Trophoblast cell (in vitro differentiated cells and primary cell): ENCODE measurements around the gene PLXNA1.

Source experiments
- DNase-seq, 2 donors: peaks; one replicate each; pipeline ENCODE4 v3.0.0-alpha.2; 2016
- H2AFZ ChIP-seq: 2 replicates; pipeline ENCODE4 v1.6.1; 2013; ENCODE audit warnings: low read length, moderate library complexity, mild to moderate bottlenecking; ENCODE audit not compliant: insufficient read depth, poor library complexity
- H2AK5ac ChIP-seq: 2 replicates; pipeline ENCODE4 v1.6.1; 2013; ENCODE audit warnings: mild to moderate bottlenecking, low read length
- H2BK120ac ChIP-seq: 2 replicates; pipeline ENCODE4 v1.6.1; 2013; ENCODE audit warnings: low read length, mild to moderate bottlenecking, moderate library complexity; ENCODE audit not compliant: insufficient read depth, poor library complexity
- H2BK12ac ChIP-seq: 2 replicates; pipeline ENCODE4 v1.6.1; 2013; ENCODE audit warnings: mild to moderate bottlenecking, low read length, moderate library complexity
- H2BK5ac ChIP-seq: 2 replicates; pipeline ENCODE4 v1.6.1; 2013; ENCODE audit warnings: low read length, low read depth, moderate library complexity, mild to moderate bottlenecking; ENCODE audit not compliant: poor library complexity
- H3K14ac ChIP-seq: 2 replicates; pipeline ENCODE4 v1.6.1; 2013; ENCODE audit warnings: mild to moderate bottlenecking, low read length
- H3K18ac ChIP-seq: 2 replicates; pipeline ENCODE4 v1.6.1; 2013; ENCODE audit warnings: mild to moderate bottlenecking, low read length
- H3K23ac ChIP-seq: 2 replicates; pipeline ENCODE4 v1.6.1; 2013; ENCODE audit warnings: low read length
- H3K27ac ChIP-seq: 2 replicates; pipeline ENCODE4 v1.5.1; 2013; ENCODE audit warnings: low read depth, mild to moderate bottlenecking, inconsistent platforms, low read length, moderate library complexity
- H3K27me3 ChIP-seq: 2 replicates; pipeline ENCODE4 v1.6.1; 2013; ENCODE audit warnings: inconsistent platforms, mild to moderate bottlenecking, low read length, moderate library complexity; ENCODE audit not compliant: insufficient read depth
- H3K36me3 ChIP-seq, 2 experiments: 1 replicate in 1 of 2; 2 replicates in 1 of 2; pipeline ENCODE4 v1.6.1; 2013; ENCODE audit warnings: low read length in 2 of 2, mild to moderate bottlenecking in 2 of 2, moderate library complexity in 1 of 2; ENCODE audit not compliant: insufficient read depth in 2 of 2, control insufficient read depth in 1 of 2
- H3K4ac ChIP-seq: 2 replicates; pipeline ENCODE4 v1.6.1; 2013; ENCODE audit warnings: low read depth, mild to moderate bottlenecking, low read length, moderate library complexity
- H3K4me1 ChIP-seq, 2 experiments: 1 replicate in 1 of 2; 2 replicates in 1 of 2; pipeline ENCODE4 v1.6.1; 2013; ENCODE audit warnings: low read length in 2 of 2, mild to moderate bottlenecking in 2 of 2, moderate library complexity in 1 of 2; ENCODE audit not compliant: insufficient read depth in 2 of 2, control insufficient read depth in 1 of 2
- H3K4me2 ChIP-seq: 2 replicates; pipeline ENCODE4 v1.6.1; 2013; ENCODE audit warnings: inconsistent platforms, mild to moderate bottlenecking, low read length, moderate library complexity
- H3K4me3 ChIP-seq: 2 replicates; pipeline ENCODE4 v1.5.1; 2013; ENCODE audit warnings: mild to moderate bottlenecking, low read depth, low read length, inconsistent platforms
- H3K79me1 ChIP-seq: one replicate; pipeline ENCODE4 v1.6.1; 2013; ENCODE audit warnings: low read length
- H3K79me2 ChIP-seq: 2 replicates; pipeline ENCODE4 v1.6.1; 2013; ENCODE audit warnings: low read length, mild to moderate bottlenecking; ENCODE audit not compliant: control insufficient read depth, insufficient read depth, poor library complexity
- H3K9ac ChIP-seq: 2 replicates; pipeline ENCODE4 v1.6.1; 2013; ENCODE audit warnings: mild to moderate bottlenecking, low read length
- H3K9me3 ChIP-seq: 2 replicates; pipeline ENCODE4 v1.6.1; 2013; ENCODE audit warnings: low read depth, mild to moderate bottlenecking, control low read depth, inconsistent platforms, low read length; ENCODE audit not compliant: insufficient read depth
- H4K12ac ChIP-seq: 2 replicates; pipeline ENCODE4 v1.6.1; 2013; ENCODE audit warnings: low read depth, mild to moderate bottlenecking, low read length, moderate library complexity
- H4K8ac ChIP-seq: 2 replicates; pipeline ENCODE4 v1.6.1; 2013; ENCODE audit warnings: low read depth, mild to moderate bottlenecking, low read length, moderate library complexity
- H4K91ac ChIP-seq: one replicate; pipeline ENCODE4 v1.6.1; 2013; ENCODE audit warnings: low read depth, mild to moderate bottlenecking, low read length, moderate library complexity
- WGBS: extraction: QIAGEN DNeasy Blood & Tissue Kit; methylation state at CpG from one replicate; pipeline ENCODE4 v1.1.7; 2013; ENCODE audit warnings: missing lambda C conversion rate; ENCODE audit not compliant: insufficient read length, insufficient coverage; ENCODE audit errors: extremely low coverage; 5-methylcytosine and 5-hydroxymethylcytosine counted together

Gene PLXNA1

DNA sequence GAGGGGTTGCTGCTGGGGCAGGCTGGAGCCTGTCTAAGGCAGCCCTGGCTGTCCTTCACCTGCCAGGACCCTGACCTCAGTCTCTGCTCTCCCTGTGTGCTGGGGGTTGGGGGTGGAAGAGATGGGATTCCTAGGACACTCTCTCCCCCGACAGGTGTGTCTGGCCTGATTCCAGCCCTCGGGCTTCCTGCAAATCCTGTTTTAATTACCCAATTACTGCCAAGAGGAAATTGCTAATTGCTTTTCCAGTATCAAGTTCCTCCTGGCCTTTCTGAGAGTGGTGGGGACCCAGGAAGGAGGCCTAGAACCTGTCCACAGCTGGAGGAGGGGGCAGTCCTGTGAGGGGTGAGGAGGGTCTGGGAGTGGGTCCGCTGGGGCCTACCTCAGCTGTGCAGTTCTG lies 15.8 kb downstream of the PLXNA1 start:
- no peak overlapping the region for H3K27ac ChIP-seq
- no peak overlapping the region for H3K14ac ChIP-seq
- no peak overlapping the region for H4K8ac ChIP-seq
- H3K9ac ChIP-seq: no peak overlapping the region
- H2AFZ ChIP-seq: no peak overlapping the region
- peaks cover 2% of the 10 kb centered on the region for H3K79me2 ChIP-seq
- no peak overlapping the region for H2BK5ac ChIP-seq
- H3K4me2 ChIP-seq: no peak overlapping the region
- peaks cover 5% of the 10 kb centered on the region for H3K79me1 ChIP-seq
- no peaks in the 10 kb centered on the region for H3K27me3 ChIP-seq
- peaks cover 2% of the 10 kb centered on the region for H3K9me3 ChIP-seq
- peaks cover 25 to 31% of the 10 kb centered on the region in 2 experiments for H3K36me3 ChIP-seq
- H2AK5ac ChIP-seq: no peak overlapping the region
- no peak overlapping the region for H2BK120ac ChIP-seq
- no peak for DNase-seq
- H4K12ac ChIP-seq: no peak overlapping the region
- H3K18ac ChIP-seq: no peak overlapping the region
- peaks cover 14 to 19% of the 10 kb centered on the region in 2 experiments for H3K4me1 ChIP-seq
- H4K91ac ChIP-seq: no peak overlapping the region
- WGBS: no CpG with 5 or more reads among the region's 3 CpGs
- no peak overlapping the region for H3K23ac ChIP-seq
- no peak overlapping the region for H3K4me3 ChIP-seq
- no peak overlapping the region for H3K4ac ChIP-seq
- no peak overlapping the region for H2BK12ac ChIP-seq

DNA sequence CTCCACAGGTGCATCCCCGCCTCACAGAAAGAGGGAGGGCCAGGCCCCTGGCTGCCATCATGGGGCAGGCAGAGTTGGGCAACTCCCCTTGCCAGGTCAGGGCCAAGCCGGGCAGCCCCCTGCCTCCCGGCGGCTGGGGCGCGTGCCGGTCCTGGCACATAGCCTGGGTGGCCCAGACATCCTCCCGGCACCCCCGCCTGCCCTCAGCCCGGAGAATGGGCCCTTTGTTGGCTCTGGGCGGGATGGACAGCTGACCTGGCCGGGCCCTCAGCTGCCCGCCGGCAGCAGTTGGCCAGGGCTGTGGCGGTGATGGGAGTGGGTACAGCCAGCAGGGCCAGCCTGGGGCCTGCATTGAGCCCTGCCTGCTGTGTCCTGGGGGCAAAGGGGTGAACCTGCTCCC lies 16.5 kb downstream of the PLXNA1 start:
- H4K12ac ChIP-seq: no peak overlapping the region
- peaks cover 23 to 29% of the 10 kb centered on the region in 2 experiments for H3K36me3 ChIP-seq
- H3K23ac ChIP-seq: no peak overlapping the region
- H2BK12ac ChIP-seq: no peak overlapping the region
- H3K9ac ChIP-seq: no peak overlapping the region
- no peak overlapping the region for H4K91ac ChIP-seq
- H4K8ac ChIP-seq: no peak overlapping the region
- H3K4ac ChIP-seq: no peak overlapping the region
- no peak overlapping the region for H3K27ac ChIP-seq
- H3K4me2 ChIP-seq: no peak overlapping the region
- H3K14ac ChIP-seq: no peak overlapping the region
- no peaks in the 10 kb centered on the region for H3K9me3 ChIP-seq
- no peak overlapping the region for H2AK5ac ChIP-seq
- no peak overlapping the region for H2BK120ac ChIP-seq
- H2AFZ ChIP-seq: no peak overlapping the region
- peaks cover 14 to 19% of the 10 kb centered on the region in 2 experiments for H3K4me1 ChIP-seq
- no peak for DNase-seq
- peaks cover 2% of the 10 kb centered on the region for H3K79me2 ChIP-seq
- no peak overlapping the region for H3K4me3 ChIP-seq
- H3K79me1 ChIP-seq: peaks cover 5% of the 10 kb centered on the region
- no CpG with 5 or more reads among the region's 15 CpGs for WGBS
- H2BK5ac ChIP-seq: no peak overlapping the region
- H3K18ac ChIP-seq: no peak overlapping the region
- H3K27me3 ChIP-seq: no peaks in the 10 kb centered on the region

DNA sequence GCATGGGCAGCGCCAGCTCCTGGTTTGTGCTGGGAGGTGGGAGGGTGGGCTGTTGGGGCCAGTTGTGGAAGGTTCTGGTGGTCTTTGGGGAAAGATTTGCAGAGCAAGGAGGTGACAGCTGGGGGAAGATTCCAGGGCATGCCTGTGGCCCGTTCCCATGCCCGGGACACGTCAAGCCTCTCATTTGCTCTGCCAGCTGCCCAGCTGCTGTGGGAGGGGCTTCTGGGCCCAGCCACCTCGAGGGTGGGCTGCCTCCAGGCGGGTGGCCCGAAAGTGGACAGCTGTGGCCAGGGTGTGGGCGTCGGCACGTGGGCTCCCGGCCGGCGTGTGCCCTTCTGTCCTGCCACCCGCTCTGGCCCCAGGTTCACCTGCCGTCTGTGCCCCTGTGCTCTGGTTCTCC lies 17.2 kb downstream of the PLXNA1 start:
- Histone ChIP-seq H3K9me3 (no peaks in the 10 kb centered on the region), H3K9ac (no peak overlapping the region), H3K23ac (no peak overlapping the region), H3K79me2 (peaks cover 2% of the 10 kb centered on the region), H4K8ac (no peak overlapping the region), H2AK5ac (no peak overlapping the region), H3K4me2 (no peak overlapping the region), H2BK5ac (no peak overlapping the region), H2BK12ac (no peak overlapping the region), H3K27ac (no peak overlapping the region), H4K12ac (no peak overlapping the region), H3K36me3 (peaks cover 23 to 28% of the 10 kb centered on the region in 2 experiments), H3K4me3 (no peak overlapping the region), H3K4ac (no peak overlapping the region), H3K4me1 (peaks cover 14 to 19% of the 10 kb centered on the region in 2 experiments), H4K91ac (no peak overlapping the region), H2BK120ac (no peak overlapping the region), H3K79me1 (peaks cover 5% of the 10 kb centered on the region), H2AFZ (no peak overlapping the region), H3K18ac (no peak overlapping the region), H3K27me3 (no peaks in the 10 kb centered on the region), H3K14ac (no peak overlapping the region)
- no CpG with 5 or more reads among the region's 15 CpGs for WGBS
- DNase-seq: no peak

DNA sequence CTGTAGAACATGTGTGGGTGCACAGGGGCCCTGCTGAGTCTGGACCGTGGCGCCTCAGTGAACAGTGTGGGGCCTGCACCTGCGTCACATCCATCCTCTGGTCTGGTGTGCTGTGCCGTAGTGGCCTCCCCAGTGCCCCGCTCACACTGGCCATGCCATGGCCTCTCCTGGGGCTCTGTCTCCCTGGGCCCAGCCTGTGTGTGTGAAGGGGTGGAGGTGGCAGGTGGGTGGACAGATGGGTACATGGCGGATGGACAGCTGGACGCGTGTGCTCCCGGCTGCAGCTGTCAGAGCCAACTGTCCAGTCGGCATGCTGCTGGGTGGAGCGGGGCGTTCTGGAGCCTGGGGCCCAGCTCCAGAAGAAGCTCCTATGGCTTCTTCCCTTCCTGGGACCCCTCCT lies 17.8 kb downstream of the PLXNA1 start:
- no peak overlapping the region for H2AK5ac ChIP-seq
- H2BK5ac ChIP-seq: no peak overlapping the region
- H3K27me3 ChIP-seq: no peaks in the 10 kb centered on the region
- peaks cover 2% of the 10 kb centered on the region for H3K79me2 ChIP-seq
- peaks cover 5% of the 10 kb centered on the region for H3K79me1 ChIP-seq
- H3K36me3 ChIP-seq: peaks cover 24% of the 10 kb centered on the region in 2 experiments
- H3K4ac ChIP-seq: no peak overlapping the region
- H3K9ac ChIP-seq: no peak overlapping the region
- H3K9me3 ChIP-seq: no peaks in the 10 kb centered on the region
- peaks cover 15 to 19% of the 10 kb centered on the region in 2 experiments for H3K4me1 ChIP-seq
- H4K8ac ChIP-seq: no peak overlapping the region
- H3K14ac ChIP-seq: no peak overlapping the region
- H4K12ac ChIP-seq: no peak overlapping the region
- H4K91ac ChIP-seq: no peak overlapping the region
- no peak overlapping the region for H2BK120ac ChIP-seq
- no peak overlapping the region for H3K27ac ChIP-seq
- no CpG with 5 or more reads among the region's 12 CpGs for WGBS
- H2AFZ ChIP-seq: no peak overlapping the region
- DNase-seq: no peak
- H2BK12ac ChIP-seq: no peak overlapping the region
- H3K4me3 ChIP-seq: no peak overlapping the region
- H3K23ac ChIP-seq: no peak overlapping the region
- H3K18ac ChIP-seq: no peak overlapping the region
- H3K4me2 ChIP-seq: no peak overlapping the region
